ENCODE measurements around the gene LILRB1.

Gene LILRB1

DNA sequence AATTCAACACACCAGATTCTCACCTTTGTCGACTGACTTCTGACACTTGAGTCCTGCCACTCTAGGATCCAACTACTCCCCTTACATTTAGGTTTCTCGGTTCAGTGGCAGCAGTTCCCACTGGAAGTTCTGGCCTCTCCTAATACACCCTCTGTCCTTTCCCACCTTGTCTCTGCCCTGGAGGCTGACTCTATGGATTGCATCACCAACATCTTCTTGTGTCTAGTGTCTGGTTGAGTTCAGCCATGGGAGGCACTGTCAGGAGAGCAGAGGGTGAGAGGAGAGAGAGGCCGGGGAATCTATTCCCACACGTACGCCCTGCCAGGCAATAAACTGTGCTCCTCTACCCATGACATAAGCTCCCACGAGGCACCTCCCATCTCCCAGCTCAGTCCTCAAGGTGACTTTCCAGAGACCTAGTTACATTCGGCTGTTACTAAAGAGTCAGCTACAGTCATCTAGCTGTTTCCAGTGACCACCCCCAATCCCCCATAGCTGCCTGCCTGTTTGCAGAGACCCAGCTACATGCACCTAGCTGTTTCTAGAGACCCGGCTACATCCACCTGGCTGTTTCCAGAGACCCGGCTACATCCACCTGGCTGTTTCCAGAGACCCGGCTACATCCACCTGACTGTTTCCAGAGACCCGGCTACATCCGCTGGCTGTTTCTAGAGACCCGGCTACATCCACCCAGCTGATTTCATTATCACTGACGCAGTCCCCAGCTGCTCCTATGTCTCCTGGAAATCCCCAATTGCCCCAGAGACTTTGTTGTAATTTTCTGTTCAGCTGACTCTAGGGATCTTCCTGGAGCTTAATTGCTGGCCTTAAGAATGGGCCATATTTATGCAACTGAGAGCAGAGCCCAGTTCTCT, 24.4 kb downstream of the LILRB1 start:
- no peaks in the 10 kb centered on the region for H3K36me3 ChIP-seq (ENCODE audit: control insufficient read depth, insufficient read depth, low read length)
- H3K27me3 ChIP-seq (replicated peaks; ENCODE audit: control insufficient read depth, insufficient read depth, low read length) = no peaks in the 10 kb centered on the region
- no peak for DNase-seq (ENCODE audit: extremely low read depth, insufficient read length)
- no peak overlapping the region for H3K4me3 ChIP-seq (replicated peaks; ENCODE audit: low read depth, low read length)
- TF ChIP-seq, protein P1, sequence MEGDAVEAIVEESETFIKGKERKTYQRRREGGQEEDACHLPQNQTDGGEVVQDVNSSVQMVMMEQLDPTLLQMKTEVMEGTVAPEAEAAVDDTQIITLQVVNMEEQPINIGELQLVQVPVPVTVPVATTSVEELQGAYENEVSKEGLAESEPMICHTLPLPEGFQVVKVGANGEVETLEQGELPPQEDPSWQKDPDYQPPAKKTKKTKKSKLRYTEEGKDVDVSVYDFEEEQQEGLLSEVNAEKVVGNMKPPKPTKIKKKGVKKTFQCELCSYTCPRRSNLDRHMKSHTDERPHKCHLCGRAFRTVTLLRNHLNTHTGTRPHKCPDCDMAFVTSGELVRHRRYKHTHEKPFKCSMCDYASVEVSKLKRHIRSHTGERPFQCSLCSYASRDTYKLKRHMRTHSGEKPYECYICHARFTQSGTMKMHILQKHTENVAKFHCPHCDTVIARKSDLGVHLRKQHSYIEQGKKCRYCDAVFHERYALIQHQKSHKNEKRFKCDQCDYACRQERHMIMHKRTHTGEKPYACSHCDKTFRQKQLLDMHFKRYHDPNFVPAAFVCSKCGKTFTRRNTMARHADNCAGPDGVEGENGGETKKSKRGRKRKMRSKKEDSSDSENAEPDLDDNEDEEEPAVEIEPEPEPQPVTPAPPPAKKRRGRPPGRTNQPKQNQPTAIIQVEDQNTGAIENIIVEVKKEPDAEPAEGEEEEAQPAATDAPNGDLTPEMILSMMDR (IDR thresholded peaks at IDR 0.05; ENCODE audit: insufficient read depth, low read length, poor library complexity, severe bottlenecking) = no peak

DNA sequence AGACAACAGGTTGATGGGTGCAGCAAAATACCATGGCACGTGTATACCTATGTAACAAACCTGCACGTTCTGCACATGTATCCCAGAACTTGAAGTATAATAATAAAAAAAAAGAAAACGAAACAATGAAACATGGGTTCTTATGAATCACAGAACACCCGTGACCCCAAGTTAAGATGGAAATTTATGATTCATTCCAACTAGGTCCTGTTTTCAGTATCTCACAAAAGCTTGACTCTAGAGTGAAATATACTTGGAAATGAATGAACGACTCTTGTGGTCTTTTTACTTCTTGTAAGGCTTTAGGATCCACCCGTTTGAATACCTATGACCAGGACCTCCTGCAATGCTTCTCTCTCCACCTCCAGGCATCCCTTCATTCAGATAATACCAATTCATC, 29.0 kb downstream of the LILRB1 start:
- no peaks in the 10 kb centered on the region for H3K36me3 ChIP-seq (ENCODE audit: control insufficient read depth, insufficient read depth, low read length)
- no peak for DNase-seq (ENCODE audit: extremely low read depth, insufficient read length)
- H3K4me3 ChIP-seq (replicated peaks; ENCODE audit: low read depth, low read length) = no peak overlapping the region
- TF ChIP-seq, protein P1 (IDR thresholded peaks at IDR 0.05; ENCODE audit: insufficient read depth, low read length, poor library complexity, severe bottlenecking) = no peak
- no peaks in the 10 kb centered on the region for H3K27me3 ChIP-seq (replicated peaks; ENCODE audit: control insufficient read depth, insufficient read depth, low read length)

DNA sequence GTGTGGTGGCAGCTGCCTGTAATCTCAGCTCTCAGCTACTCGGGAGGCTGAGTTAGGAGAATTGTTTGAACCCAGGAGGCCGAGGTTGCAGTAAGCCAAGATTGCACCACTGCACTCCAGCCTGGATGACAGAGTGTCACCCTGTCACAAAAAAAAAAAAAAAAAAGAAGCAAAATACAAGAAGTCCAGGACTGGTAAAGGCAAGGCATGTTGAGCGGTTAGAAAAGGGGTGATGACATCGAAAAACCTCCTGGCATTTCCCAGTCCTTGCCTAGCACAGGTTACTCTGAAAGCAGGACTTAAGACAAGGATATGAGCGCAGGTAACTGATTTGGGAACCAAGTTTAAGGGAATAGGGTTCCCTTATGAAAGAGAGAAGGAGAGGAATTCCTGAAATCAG, 30.0 kb downstream of the LILRB1 start:
- TF ChIP-seq, protein P1 (IDR thresholded peaks at IDR 0.05; ENCODE audit: insufficient read depth, low read length, poor library complexity, severe bottlenecking) = no peak

DNA sequence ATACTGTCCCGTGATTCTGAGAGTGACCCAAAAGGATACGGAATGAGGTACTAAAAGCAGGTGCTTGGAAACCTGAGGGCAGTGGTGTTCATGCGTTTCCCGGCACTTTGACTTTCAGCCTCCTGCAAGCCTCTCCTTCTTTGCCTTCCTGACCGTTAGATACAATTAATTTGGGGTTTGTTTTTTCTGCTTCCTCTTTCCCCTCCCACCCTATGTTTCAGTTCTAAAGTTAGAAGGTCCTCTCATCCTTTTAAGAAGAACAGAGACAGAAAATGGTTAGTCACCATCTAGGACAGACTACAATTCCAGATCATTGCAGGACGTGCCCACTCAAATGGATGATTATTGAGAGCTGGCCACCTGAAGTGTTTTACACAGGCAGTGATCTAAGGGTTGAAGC, 30.7 kb downstream of the LILRB1 start:
- Histone ChIP-seq H3K36me3 (ENCODE audit: control insufficient read depth, insufficient read depth, low read length) (no peaks in the 10 kb centered on the region), H3K4me3 (replicated peaks; ENCODE audit: low read depth, low read length) (no peak overlapping the region), H3K27me3 (replicated peaks; ENCODE audit: control insufficient read depth, insufficient read depth, low read length) (no peaks in the 10 kb centered on the region)
- peak; percentile 50 for DNase-seq (ENCODE audit: extremely low read depth, insufficient read length)
- TF ChIP-seq, protein P1 (IDR thresholded peaks at IDR 0.05; ENCODE audit: insufficient read depth, low read length, poor library complexity, severe bottlenecking) = no peak

More for the DNA sequence above, 30.0 kb downstream of the LILRB1 start:
- no peaks in the 10 kb centered on the region for H3K36me3 ChIP-seq (ENCODE audit: control insufficient read depth, insufficient read depth, low read length)
- no peak overlapping the region for H3K4me3 ChIP-seq (replicated peaks; ENCODE audit: low read depth, low read length)
- DNase-seq (ENCODE audit: extremely low read depth, insufficient read length) = no peak
- no peaks in the 10 kb centered on the region for H3K27me3 ChIP-seq (replicated peaks; ENCODE audit: control insufficient read depth, insufficient read depth, low read length)

DNA sequence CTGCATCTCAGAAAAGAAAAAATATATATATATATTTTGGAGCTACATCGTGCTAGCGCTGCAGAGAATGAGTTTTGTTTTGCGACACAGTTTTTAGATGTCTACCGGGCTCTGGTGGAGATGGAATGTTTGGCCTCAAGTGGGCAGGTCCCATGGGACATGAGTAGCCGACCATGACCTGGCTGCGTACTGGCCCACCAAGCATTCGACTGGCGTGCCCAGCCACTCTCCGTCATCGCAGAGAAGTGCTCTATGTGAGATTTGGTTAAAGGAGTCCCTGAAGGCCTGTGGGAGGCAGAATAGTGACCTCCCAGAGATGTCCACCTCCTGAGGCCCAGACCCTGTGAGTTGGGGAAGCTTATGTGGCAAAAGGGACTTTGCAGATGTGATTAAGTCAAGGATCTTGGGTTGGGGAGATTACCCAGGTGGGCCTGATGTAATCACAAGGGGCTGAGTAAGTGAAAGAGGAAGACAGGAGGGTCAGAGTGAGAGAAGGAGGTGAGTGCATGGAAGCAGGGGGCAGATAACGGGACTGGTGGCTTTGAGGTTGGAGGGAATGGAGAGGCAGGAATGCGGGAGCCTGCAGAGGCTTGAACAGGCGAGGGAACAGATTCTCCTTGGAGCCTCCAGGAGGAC, 31.7 kb downstream of the LILRB1 start:
- TF ChIP-seq, protein P1 (IDR thresholded peaks at IDR 0.05; ENCODE audit: insufficient read depth, low read length, poor library complexity, severe bottlenecking) = no peak
- H3K36me3 ChIP-seq (ENCODE audit: control insufficient read depth, insufficient read depth, low read length) = peaks cover 2% of the 10 kb centered on the region; the same call in 1 of the 2 replicates
- peak overlapping the region; percentile 7; the same call in 1 of the 2 replicates for H3K4me3 ChIP-seq (replicated peaks; ENCODE audit: low read depth, low read length)
- no peaks in the 10 kb centered on the region for H3K27me3 ChIP-seq (replicated peaks; ENCODE audit: control insufficient read depth, insufficient read depth, low read length)
- DNase-seq (ENCODE audit: extremely low read depth, insufficient read length) = no peak
